Urothelium cell line (cell line): ENCODE measurements around the gene TCAF2.
"Not testable (repeated sequence)": the region's sequence is repeated elsewhere in the genome, so short reads cannot be mapped to it uniquely, and the experiment has no call there.

ENCODE experiments used
- DNase-seq: peaks from one replicate; pipeline ENCODE4 v3.0.0; 2011; ENCODE audit warnings: low spot score, mixed read lengths
- FAIRE-seq: peaks from 2 replicates; lab custom pipeline; 2011; peaks lifted over from hg19 to GRCh38; lab: Jason Lieb, UNC

Gene TCAF2

GRCh38 chr7:143620646-143621045 is at the start of gene TCAF2:
TSS of gene TCAF2 (plus strand) at chr7:143620974.
- not testable (repeated sequence) for FAIRE-seq, DNase-seq

- not testable (repeated sequence) for FAIRE-seq, DNase-seq
Observed at GRCh38 chr7:143571501-143571900, 49.3 kb upstream of the TCAF2 start, which contains the start of gene CTAGE15. TSS of gene CTAGE15 (plus strand) at chr7:143571801. CDS start at chr7:143571818, 17 bp downstream.

GRCh38 chr7:143588183-143588582 is 32.6 kb upstream of the TCAF2 start:
- FAIRE-seq, DNase-seq: not testable (repeated sequence)

GRCh38 chr7:143589897-143590296 is 30.9 kb upstream of the TCAF2 start:
- not testable (repeated sequence) for DNase-seq, FAIRE-seq

GRCh38 chr7:143598086-143598485 is 22.7 kb upstream of the TCAF2 start:
- FAIRE-seq, DNase-seq: not testable (repeated sequence)

GRCh38 chr7:143603549-143603948 is 17.2 kb upstream of the TCAF2 start:
- DNase-seq, FAIRE-seq: not testable (repeated sequence)

GRCh38 chr7:143606088-143606487 is 14.7 kb upstream of the TCAF2 start:
- FAIRE-seq, DNase-seq: not testable (repeated sequence)

GRCh38 chr7:143615545-143615944 is 5.2 kb upstream of the TCAF2 start:
- not testable (repeated sequence) for FAIRE-seq, DNase-seq

- DNase-seq, FAIRE-seq: not testable (repeated sequence)
Observed at GRCh38 chr7:143617204-143617603, 3.6 kb upstream of the TCAF2 start.

- FAIRE-seq, DNase-seq: not testable (repeated sequence)
Observed at GRCh38 chr7:143620058-143620457, 716 bp upstream of the TCAF2 start.

GRCh38 chr7:143621175-143621574 is 401 bp downstream of the TCAF2 start:
- not testable (repeated sequence) for DNase-seq, FAIRE-seq

- DNase-seq, FAIRE-seq: not testable (repeated sequence)
Observed at GRCh38 chr7:143622130-143622529, 1.4 kb downstream of the TCAF2 start.

GRCh38 chr7:143630653-143631052 is 9.9 kb downstream of the TCAF2 start:
- not testable (repeated sequence) for FAIRE-seq, DNase-seq

- FAIRE-seq, DNase-seq: not testable (repeated sequence)
Observed at GRCh38 chr7:143632506-143632905, 11.7 kb downstream of the TCAF2 start.

- DNase-seq, FAIRE-seq: not testable (repeated sequence)
Observed at GRCh38 chr7:143633013-143633618, 12.3 kb downstream of the TCAF2 start.

GRCh38 chr7:143635364-143636240 is 14.8 kb downstream of the TCAF2 start:
- FAIRE-seq, DNase-seq: not testable (repeated sequence)

GRCh38 chr7:143639372-143639771 is 18.6 kb downstream of the TCAF2 start:
- not testable (repeated sequence) for DNase-seq, FAIRE-seq

GRCh38 chr7:143640528-143641189 is 19.9 kb downstream of the TCAF2 start:
- not testable (repeated sequence) for DNase-seq, FAIRE-seq

GRCh38 chr7:143646598-143646997 is 25.8 kb downstream of the TCAF2 start:
- not testable (repeated sequence) for FAIRE-seq, DNase-seq

- DNase-seq, FAIRE-seq: not testable (repeated sequence)
Observed at GRCh38 chr7:143649902-143650301, 29.1 kb downstream of the TCAF2 start.

GRCh38 chr7:143650447-143650846 is 29.7 kb downstream of the TCAF2 start:
- FAIRE-seq, DNase-seq: not testable (repeated sequence)
